Retinal pigment epithelial cell (primary cell): Measurements from ENCODE around the gene MYO15B.

Source experiments
- DNase-seq: peaks from one replicate; pipeline ENCODE4 v3.0.0-alpha.2; 2010; ENCODE audit warnings: low read depth
- H3K4me3 ChIP-seq: 2 replicates; pipeline ENCODE4 v1.5.1; 2011; ENCODE audit warnings: mild to moderate bottlenecking, low read length, control low read depth, moderate library complexity
- TF ChIP-seq, protein P1 (sequence below): conservative IDR thresholded peaks from 2 replicates; pipeline ENCODE4 v1.5.1; 2011; ENCODE audit warnings: low read depth, low read length, control low read depth, inconsistent platforms

Gene MYO15B

DNA sequence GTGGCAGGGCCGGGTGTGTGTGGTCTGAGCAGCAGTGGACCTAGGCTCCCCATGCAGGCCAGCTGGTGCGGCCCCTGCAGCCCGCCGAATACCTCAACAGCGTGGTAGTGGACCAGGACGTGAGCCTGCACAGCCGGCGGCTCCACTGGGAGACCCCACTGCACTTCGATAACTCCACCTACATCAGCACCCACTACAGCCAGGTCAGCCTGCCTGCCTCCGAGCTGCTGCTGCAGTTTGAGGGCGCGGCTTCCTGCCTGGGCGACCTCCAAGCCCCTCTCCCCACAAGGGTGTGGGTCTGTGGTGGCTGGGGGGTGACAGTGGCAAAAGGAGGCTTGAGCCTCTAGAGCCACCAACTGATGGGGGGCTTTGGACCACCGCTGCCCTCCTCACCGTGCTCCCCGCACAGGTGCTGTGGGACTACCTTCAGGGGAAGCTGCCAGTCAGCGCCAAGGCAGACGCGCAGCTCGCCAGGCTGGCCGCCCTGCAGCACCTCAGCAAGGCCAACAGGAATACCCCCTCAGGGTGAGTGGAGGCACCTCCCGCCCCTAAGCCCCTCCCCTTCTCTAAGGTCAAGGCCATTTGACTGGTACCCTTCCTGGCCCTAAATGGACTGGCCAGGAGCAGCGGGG, 37.2 kb downstream of the MYO15B start:
- no peak overlapping the region for H3K4me3 ChIP-seq
- DNase-seq, result no peak
- TF ChIP-seq, protein P1, sequence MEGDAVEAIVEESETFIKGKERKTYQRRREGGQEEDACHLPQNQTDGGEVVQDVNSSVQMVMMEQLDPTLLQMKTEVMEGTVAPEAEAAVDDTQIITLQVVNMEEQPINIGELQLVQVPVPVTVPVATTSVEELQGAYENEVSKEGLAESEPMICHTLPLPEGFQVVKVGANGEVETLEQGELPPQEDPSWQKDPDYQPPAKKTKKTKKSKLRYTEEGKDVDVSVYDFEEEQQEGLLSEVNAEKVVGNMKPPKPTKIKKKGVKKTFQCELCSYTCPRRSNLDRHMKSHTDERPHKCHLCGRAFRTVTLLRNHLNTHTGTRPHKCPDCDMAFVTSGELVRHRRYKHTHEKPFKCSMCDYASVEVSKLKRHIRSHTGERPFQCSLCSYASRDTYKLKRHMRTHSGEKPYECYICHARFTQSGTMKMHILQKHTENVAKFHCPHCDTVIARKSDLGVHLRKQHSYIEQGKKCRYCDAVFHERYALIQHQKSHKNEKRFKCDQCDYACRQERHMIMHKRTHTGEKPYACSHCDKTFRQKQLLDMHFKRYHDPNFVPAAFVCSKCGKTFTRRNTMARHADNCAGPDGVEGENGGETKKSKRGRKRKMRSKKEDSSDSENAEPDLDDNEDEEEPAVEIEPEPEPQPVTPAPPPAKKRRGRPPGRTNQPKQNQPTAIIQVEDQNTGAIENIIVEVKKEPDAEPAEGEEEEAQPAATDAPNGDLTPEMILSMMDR, result no peak

DNA sequence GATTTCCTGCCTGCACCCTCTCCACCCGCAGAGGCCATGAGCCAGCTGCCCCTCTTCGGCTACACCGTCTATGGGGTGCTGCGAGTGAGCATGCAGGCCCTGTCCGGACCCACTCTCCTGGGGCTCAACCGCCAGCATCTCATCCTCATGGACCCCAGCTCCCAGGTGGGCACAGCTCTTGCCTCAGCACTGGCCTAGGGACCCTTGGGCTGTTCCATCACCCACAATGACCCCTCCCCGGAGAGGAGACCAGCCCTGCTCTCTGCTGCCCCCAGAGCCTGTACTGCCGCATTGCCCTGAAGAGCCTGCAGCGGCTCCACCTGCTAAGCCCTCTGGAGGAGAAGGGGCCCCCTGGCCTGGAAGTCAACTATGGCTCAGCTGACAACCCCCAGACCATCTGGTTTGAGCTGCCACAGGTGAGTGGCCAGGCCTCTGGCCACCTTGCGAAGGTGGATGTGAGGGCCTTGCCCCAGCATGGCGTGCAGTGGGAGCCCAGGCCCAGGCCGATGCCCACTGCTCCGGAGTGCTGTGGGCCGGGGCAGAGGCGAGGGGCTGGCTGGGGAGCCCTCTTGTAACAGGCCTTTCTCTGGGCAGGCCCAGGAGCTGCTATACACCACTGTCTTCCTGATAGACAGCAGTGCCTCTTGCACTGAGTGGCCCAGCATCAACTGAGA, 38.4 kb downstream of the MYO15B start:
- DNase-seq, result no peak
- TF ChIP-seq, protein P1, result peak; percentile 90
- no peak overlapping the region for H3K4me3 ChIP-seq

DNA sequence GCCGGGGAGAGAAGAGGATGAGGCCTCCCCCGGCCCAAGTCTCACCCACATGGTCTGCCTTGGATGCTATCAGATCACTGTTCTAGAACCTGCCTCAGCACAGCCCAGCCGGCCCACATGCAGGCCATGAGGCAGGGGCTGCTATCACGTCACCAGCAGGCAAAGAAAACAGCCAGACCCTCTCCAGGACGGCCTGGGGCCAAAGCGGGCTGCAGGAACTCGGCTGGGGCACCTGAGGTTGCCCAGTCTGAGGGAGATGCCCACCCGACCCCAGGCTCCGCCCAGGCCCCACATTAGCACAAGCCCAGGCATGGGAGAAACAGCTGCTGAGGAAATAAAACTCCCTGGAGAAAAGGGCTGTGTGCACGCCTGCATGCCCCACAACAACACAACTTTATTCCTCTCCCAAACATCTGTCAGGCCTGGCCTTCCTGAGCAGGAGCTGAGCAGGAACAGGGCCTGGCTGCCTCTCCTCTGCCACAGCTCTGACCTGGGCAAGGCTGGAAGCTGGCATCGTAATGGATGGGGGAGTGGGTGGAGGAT, 39.0 kb downstream of the MYO15B start:
- TF ChIP-seq, protein P1, result no peak
- H3K4me3 ChIP-seq, result no peak overlapping the region
- DNase-seq, result no peak

DNA sequence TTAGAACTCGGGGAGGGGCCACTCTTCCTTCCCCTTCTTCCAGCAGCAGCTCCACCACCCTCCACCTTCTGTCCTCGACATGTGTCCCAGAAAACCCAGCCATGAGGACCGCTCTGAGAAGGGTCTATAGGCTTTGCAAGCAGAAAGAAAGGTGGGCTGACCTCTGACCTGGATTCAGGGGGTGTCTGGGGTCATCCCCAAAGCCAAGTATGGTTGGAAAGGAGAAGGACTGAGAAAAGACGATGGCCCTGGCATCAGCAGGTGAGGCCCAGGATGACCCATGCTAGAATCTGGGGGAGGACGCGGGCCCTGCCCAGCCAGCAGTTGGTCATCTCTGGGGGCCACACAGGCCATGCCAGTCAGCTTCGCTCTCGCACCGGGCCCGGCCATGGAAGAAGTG, 39.5 kb downstream of the MYO15B start:
- no peak for DNase-seq
- TF ChIP-seq, protein P1, result no peak
- no peak overlapping the region for H3K4me3 ChIP-seq

DNA sequence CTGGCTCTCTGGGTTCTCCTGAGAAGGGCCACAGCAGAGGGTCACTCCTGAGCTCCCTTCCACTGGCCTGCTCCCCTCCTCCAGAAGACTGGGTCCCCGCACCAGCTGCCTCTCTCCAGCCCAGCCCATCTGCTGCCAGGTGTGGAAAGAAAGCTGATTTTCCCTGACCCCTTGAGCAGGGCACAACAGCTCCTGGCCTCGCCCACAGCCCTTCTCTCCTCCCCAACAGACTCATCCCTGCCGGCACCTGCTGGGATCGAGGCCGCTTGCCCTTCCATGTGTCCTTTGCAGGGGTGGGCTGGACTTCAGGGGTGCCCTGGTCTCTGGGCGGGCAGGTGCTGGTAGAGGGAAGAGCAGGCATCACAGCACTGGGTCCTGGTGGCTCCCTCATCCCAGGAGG, 40.8 kb downstream of the MYO15B start:
- no peak overlapping the region for H3K4me3 ChIP-seq
- DNase-seq, result no peak
- TF ChIP-seq, protein P1, result no peak

DNA sequence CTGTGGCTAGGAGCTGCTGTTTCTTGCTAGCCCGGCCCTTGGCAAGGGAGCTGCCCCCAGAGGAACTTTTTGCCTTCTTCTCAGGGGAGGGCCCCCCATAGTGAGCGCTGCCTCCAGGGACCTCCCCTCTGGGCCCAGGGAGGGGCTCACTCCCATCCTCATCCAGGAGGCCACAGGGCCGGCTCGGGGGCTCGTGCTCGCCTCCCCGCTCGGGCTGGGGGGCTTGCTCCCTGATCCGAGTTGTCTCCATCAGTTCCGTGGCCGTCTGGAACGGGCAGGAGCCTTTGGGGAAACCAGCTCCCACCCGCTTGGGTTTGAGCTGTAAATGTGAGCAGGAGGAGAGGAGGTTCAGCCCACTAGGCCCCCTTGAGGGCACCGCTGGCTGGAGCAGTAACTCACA, 41.6 kb downstream of the MYO15B start:
- TF ChIP-seq, protein P1, result no peak
- no peak for DNase-seq
- H3K4me3 ChIP-seq, result no peak overlapping the region
